HG02763 (cell line): Measurements from ENCODE around the gene ADD2.

Experiments
- ATAC-seq: cut with Tn5 transposase; IDR thresholded peaks from one replicate; pipeline ENCODE4 v1.9.1; 2021; ENCODE audit warnings: mild to moderate bottlenecking, moderate library complexity; ENCODE audit not compliant: unreplicated experiment

ADD2 gene

GRCh38 chr2:70726947-70727725 is 40.9 kb downstream of the ADD2 start:
- no peak for ATAC-seq

GRCh38 chr2:70725505-70725904 is 42.5 kb downstream of the ADD2 start:
- no peak for ATAC-seq

GRCh38 chr2:70724366-70724765 is 43.6 kb downstream of the ADD2 start:
- no peak for ATAC-seq

- ATAC-seq = no peak
Observed at GRCh38 chr2:70723286-70723885, 44.6 kb downstream of the ADD2 start.

GRCh38 chr2:70720124-70720523 is 47.9 kb downstream of the ADD2 start:
- ATAC-seq = no peak

- no peak for ATAC-seq
Observed at GRCh38 chr2:70719231-70719630, 48.8 kb downstream of the ADD2 start.

- no peak for ATAC-seq
Observed at GRCh38 chr2:70718736-70719135, 49.3 kb downstream of the ADD2 start.

GRCh38 chr2:70718241-70718640 is 49.8 kb downstream of the ADD2 start:
- no peak for ATAC-seq

- ATAC-seq = no peak
Observed at GRCh38 chr2:70717431-70718038, 50.5 kb downstream of the ADD2 start.

GRCh38 chr2:70716951-70717350 is 51.0 kb downstream of the ADD2 start:
- no peak for ATAC-seq

GRCh38 chr2:70716131-70716743 is 51.8 kb downstream of the ADD2 start:
- ATAC-seq = no peak

- ATAC-seq = no peak
Observed at GRCh38 chr2:70715071-70715985, 52.7 kb downstream of the ADD2 start.

GRCh38 chr2:70714141-70714905 is 53.7 kb downstream of the ADD2 start:
- no peak for ATAC-seq

GRCh38 chr2:70712916-70713315 is 55.1 kb downstream of the ADD2 start:
- ATAC-seq = no peak

GRCh38 chr2:70711191-70711590 is 56.8 kb downstream of the ADD2 start:
- no peak for ATAC-seq

- ATAC-seq = no peak
Observed at GRCh38 chr2:70710038-70710690, 57.8 kb downstream of the ADD2 start.

- ATAC-seq = no peak
Observed at GRCh38 chr2:70709275-70710037, 58.5 kb downstream of the ADD2 start.

- no peak for ATAC-seq
Observed at GRCh38 chr2:70708376-70709199, 59.4 kb downstream of the ADD2 start.
